ENCODE measurements around the gene HSPB9. TPM values are rescaled to one million over a fixed set of nuclear protein-coding genes. Genes with fewer than 3 reads are reported as not detected.
A peak's percentile ranks its signal among the peaks of the same experiment; 100 is the strongest.

Gene HSPB9
- total RNA-seq, 1 experiment from 2014 or later, result 0.46 TPM

- CTCF ChIA-PET, result interaction anchor here (1.6 kb wide), 1 partner anchor 8 kb away, joined by 5 read pairs; no protein-coding TSS in a partner anchor
- no peak overlapping the region for H3K4me3 Mint-ChIP-seq
- no peaks in the 10 kb centered on the region; the same call in 1 of the 2 replicates for H3K27me3 Mint-ChIP-seq (ENCODE audit: low read depth)
- ATAC-seq (no peak), DNase-seq (ENCODE audit: low spot score) (no peak)
- POLR2A ChIA-PET, result no interaction called here
- peaks cover 3% of the 10 kb centered on the region; the same call in 1 of the 2 replicates for H3K4me1 Mint-ChIP-seq
- no peaks in the 10 kb centered on the region for H3K36me3 Mint-ChIP-seq
- H3K27ac Mint-ChIP-seq, result no peak overlapping the region
- H3K9me3 Mint-ChIP-seq, result no peaks in the 10 kb centered on the region
- TF ChIP-seq ZBTB43 (CRISPR knock-in tag; IDR thresholded peaks at IDR 0.05) (no peak), GRHL2 (CRISPR knock-in tag; IDR thresholded peaks at IDR 0.05; ENCODE audit: insufficient replicate concordance, severe bottlenecking) (no peak), GTF2I (CRISPR knock-in tag; conservative IDR thresholded peaks at IDR 0.05) (no peak), ZNF219 (CRISPR knock-in tag; IDR thresholded peaks at IDR 0.05; ENCODE audit: borderline replicate concordance) (no peak), ZSCAN18 (CRISPR knock-in tag; IDR thresholded peaks at IDR 0.05) (no peak), HMGA2 (CRISPR knock-in tag; IDR thresholded peaks at IDR 0.05) (no peak), GABPB1 (CRISPR knock-in tag; IDR thresholded peaks at IDR 0.05) (no peak)
- TF ChIP-seq, protein P1, sequence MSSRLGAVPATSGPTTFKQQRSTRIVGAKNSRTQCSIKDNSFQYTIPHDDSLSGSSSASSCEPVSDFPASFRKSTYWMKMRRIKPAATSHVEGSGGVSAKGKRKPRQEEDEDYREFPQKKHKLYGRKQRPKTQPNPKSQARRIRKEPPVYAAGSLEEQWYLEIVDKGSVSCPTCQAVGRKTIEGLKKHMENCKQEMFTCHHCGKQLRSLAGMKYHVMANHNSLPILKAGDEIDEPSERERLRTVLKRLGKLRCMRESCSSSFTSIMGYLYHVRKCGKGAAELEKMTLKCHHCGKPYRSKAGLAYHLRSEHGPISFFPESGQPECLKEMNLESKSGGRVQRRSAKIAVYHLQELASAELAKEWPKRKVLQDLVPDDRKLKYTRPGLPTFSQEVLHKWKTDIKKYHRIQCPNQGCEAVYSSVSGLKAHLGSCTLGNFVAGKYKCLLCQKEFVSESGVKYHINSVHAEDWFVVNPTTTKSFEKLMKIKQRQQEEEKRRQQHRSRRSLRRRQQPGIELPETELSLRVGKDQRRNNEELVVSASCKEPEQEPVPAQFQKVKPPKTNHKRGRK (CRISPR knock-in tag; IDR thresholded peaks at IDR 0.05; ENCODE audit: borderline replicate concordance), result no peak
Measured at GRCh38 chr17:42079541-42079940, 43.1 kb upstream of the HSPB9 start.

- Mint-ChIP-seq H3K9me3 (no peaks in the 10 kb centered on the region), H3K4me1 (peaks cover 3% of the 10 kb centered on the region; the same call in 1 of the 2 replicates), H3K27me3 (ENCODE audit: low read depth) (no peaks in the 10 kb centered on the region), H3K36me3 (no peaks in the 10 kb centered on the region), H3K4me3 (no peak overlapping the region), H3K27ac (no peak overlapping the region)
- CTCF ChIA-PET, result interaction anchor here (0.8 kb wide), 1 partner anchor 19 kb away, joined by 4 read pairs; no protein-coding TSS in a partner anchor
- TF ChIP-seq FOXK1 (CRISPR knock-in tag; IDR thresholded peaks at IDR 0.05) (no peak), USF1 (CRISPR knock-in tag; IDR thresholded peaks at IDR 0.05) (no peak), PRRX2 (CRISPR knock-in tag; IDR thresholded peaks at IDR 0.05) (no peak), FOXJ3 (CRISPR knock-in tag; IDR thresholded peaks at IDR 0.05; ENCODE audit: borderline replicate concordance) (no peak)
- DNase-seq (ENCODE audit: low spot score) (no peak), ATAC-seq (no peak)
- POLR2A ChIA-PET, result interaction anchor here (0.5 kb wide), 1 partner anchor 163 kb away, joined by 4 read pairs; the partner anchor contains the start of gene ACLY
Measured at GRCh38 chr17:42081516-42082129, 41.0 kb upstream of the HSPB9 start.

DNA sequence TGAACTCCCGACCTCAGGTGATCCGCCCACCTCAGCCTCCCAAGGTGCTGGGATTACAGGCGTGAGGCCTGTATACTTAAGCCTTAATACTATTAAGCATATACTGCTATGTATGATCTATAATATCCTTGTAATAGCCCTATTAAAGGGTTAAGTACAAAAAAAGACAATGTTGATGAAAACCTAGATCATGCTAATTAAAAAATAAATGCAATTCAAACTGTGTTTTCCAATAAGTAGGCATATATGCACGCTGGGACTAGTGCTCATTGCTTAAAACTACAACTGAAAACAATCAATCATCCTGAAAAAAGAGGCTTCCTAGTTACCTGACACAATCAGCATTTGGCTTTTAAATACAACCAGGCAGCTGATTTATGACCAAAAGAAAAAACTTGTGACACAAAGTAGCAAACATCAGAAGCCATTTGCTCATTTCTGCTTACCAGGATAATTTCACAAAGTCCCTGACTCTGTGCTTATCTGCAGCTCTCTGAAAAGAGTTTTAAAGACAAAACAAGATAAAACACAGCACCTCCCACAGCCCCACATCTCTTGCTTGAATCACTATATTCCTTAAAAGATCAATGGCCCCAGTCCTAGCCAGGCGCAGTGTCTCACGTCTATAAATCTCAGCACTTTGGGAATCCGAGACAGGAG is 35.4 kb upstream of the HSPB9 start:
- Mint-ChIP-seq H3K27ac (peak overlapping the region; percentile 32; the same call in 1 of the 2 replicates), H3K36me3 (no peaks in the 10 kb centered on the region), H3K9me3 (no peaks in the 10 kb centered on the region), H3K4me1 (peaks cover 10% of the 10 kb centered on the region), H3K27me3 (ENCODE audit: low read depth) (no peaks in the 10 kb centered on the region), H3K4me3 (no peak overlapping the region)
- ATAC-seq (no peak), DNase-seq (ENCODE audit: low spot score) (no peak)
- POLR2A ChIA-PET, result no interaction called here
- CTCF ChIA-PET, result interaction anchor here (0.5 to 2.1 kb wide), 2 partner anchors 14 to 18 kb away, joined by 4 to 5 read pairs; no protein-coding TSS in a partner anchor
- TF ChIP-seq ZNF317 (CRISPR knock-in tag; IDR thresholded peaks at IDR 0.05; ENCODE audit: borderline replicate concordance, low read depth) (no peak), MYBL2 (CRISPR knock-in tag; IDR thresholded peaks at IDR 0.05) (no peak), JAZF1 (CRISPR knock-in tag; IDR thresholded peaks at IDR 0.05) (no peak)
- TF ChIP-seq, protein P2, sequence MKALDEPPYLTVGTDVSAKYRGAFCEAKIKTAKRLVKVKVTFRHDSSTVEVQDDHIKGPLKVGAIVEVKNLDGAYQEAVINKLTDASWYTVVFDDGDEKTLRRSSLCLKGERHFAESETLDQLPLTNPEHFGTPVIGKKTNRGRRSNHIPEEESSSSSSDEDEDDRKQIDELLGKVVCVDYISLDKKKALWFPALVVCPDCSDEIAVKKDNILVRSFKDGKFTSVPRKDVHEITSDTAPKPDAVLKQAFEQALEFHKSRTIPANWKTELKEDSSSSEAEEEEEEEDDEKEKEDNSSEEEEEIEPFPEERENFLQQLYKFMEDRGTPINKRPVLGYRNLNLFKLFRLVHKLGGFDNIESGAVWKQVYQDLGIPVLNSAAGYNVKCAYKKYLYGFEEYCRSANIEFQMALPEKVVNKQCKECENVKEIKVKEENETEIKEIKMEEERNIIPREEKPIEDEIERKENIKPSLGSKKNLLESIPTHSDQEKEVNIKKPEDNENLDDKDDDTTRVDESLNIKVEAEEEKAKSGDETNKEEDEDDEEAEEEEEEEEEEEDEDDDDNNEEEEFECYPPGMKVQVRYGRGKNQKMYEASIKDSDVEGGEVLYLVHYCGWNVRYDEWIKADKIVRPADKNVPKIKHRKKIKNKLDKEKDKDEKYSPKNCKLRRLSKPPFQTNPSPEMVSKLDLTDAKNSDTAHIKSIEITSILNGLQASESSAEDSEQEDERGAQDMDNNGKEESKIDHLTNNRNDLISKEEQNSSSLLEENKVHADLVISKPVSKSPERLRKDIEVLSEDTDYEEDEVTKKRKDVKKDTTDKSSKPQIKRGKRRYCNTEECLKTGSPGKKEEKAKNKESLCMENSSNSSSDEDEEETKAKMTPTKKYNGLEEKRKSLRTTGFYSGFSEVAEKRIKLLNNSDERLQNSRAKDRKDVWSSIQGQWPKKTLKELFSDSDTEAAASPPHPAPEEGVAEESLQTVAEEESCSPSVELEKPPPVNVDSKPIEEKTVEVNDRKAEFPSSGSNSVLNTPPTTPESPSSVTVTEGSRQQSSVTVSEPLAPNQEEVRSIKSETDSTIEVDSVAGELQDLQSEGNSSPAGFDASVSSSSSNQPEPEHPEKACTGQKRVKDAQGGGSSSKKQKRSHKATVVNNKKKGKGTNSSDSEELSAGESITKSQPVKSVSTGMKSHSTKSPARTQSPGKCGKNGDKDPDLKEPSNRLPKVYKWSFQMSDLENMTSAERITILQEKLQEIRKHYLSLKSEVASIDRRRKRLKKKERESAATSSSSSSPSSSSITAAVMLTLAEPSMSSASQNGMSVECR (CRISPR knock-in tag; IDR thresholded peaks at IDR 0.05; ENCODE audit: borderline replicate concordance), result no peak
